Retina (tissue), 1 donor: Measurements from ENCODE around the gene HS3ST6.

Experiments used
- DNase-seq: peaks from one replicate; pipeline ENCODE4 v3.0.0-alpha.2; 2016

HS3ST6 gene

DNA sequence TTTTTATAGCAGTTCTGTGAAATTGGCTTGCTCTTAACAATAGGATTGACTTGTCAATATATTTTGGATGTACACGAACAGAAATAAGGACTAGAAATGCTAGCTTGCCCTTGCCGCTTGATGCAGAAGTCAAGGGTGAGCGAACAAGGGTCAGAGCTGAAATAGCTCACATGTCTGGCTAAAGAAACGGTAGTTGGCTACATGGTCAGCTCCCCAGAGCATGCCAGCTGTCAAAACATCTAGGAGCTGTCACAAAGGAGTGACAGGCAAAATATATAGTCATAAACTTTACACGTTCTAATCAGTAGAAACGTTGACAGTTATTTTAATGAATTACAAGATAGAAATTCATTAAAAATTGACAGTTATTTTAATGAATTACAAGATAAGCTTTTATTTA, 43.4 kb downstream of the HS3ST6 start:
- no peak for DNase-seq

DNA sequence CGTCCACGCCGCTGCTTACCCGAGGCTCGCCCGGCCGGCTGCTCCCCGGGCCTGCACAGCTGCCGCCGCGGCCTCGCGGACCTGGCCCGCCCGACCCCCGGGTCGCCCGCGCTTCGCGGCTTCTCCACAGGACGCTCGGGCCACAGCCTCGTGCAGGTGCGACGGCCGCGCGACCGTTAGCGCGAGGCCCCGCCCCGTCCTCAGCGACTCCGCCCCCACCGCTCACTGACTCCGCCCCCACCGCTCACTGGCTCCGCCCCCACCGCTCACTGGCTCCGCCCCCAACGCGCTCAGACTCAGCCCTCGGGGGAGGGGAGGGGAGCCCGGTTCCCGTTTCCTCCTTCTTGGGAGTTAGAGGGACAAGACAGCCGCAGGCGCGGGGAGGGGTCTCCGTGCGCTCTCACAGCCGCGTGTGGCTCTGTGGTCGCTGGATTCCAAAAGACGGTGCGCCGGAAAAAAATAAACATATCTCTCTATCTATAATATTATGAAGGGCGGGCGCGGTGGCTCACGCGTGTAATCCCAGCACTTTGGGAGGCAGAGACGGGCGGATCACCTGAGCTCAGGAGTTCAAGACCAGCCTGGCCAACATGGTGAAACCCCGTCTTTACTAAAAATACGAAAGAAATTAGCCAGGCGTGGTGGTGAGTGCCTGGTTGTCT, 46.1 kb downstream of the HS3ST6 start, which contains the start of gene MEIOB:
Gene MEIOB, minus strand, starts transcription at position 191 of the 662 bp plus-strand sequence. CDS start 3,989 bp downstream, outside the sequence.
- DNase-seq = peak; percentile 55

GRCh38 chr16:1870365-1871082, 47.7 kb downstream of the HS3ST6 start:
- no peak for DNase-seq

DNA sequence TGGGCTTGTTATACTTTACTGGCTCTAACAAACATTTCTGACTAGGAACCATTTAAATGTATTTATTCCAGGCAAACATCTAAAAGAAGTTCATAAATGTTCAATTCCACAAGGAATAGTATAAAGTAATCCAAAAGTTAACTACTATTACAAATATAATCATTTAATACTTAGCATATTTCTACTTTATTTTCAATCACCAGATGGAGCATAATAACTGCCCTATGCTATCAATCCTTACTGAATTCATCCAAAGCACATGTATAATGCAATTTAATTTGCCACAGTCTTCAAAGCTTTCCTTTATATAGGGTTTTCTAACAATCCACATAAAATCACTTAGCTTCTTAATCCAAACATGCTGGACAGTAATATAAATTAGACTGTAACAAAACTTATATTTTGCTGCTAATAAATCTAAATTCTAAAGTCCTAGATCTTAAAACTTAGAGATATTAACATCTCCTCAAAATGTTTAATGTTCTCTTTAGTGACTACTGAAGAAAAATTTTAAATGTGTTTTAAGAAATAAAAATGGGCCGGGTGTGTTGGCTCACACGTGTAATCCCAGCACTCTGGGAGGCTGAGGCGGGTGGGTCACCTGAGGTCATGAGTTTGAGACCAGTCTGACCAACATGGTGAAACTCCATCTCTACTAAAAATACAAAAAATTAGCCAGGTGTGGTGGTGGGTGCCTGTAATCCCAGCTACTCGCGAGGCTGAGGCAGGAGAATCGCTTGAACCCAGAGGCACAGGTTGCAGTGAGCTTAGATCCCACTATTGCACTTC, 52.1 kb downstream of the HS3ST6 start:
- no peak for DNase-seq

DNA sequence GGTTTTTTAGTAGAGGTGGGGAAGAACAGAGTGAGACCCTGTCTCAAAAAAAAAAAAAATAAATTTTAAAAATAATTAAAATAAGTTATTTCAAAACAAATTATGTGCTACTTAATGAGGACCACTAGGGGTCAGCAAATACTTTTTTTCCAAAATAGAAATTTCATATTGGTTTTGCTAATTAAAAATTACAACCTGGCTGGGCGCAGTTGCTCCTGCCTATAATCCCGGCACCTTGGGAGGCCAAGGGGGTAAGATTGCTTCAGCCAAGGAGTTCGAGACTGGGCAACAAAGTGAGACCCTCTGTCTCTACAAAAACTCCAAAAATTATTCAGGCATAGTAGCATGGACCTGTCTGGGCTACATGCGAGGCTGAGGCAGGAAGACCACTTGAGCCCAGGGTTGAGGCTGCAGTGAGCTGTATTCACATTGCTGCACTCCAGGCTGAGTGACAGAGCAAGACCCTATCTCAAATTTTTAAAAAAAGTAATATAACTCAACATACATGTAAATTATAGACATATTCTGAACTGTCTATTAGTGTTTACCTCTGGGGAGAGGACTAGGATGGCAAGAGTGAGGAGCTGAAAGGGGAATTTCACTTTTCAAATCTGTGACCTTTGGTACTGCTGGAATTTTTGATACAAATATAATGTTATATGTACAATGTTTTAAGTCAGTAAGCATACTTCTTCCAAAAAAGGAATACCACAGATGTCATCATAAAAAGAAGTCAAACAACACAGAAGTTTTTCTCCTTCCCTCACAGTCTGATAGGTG, 54.3 kb downstream of the HS3ST6 start:
- DNase-seq = peak; percentile 61

DNA sequence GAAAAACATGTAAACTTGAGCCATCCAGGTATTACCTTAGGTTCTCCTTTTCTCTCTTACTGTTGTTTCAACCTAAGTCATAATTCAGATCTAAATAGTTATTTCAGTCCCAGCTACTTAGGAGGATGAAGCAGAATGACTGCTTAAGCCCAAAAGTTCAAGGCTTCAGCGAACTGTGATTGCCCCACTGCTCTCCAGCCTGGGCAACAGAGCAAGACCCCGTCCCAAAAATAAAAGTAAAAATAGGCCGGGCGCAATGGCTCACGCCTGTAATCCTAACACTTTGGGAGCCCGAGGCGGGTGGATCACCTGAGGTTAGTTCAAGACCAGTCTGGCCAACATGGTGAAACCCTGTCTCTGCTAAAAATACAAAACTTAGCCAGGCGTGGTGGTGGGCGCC, 55.8 kb downstream of the HS3ST6 start:
- no peak for DNase-seq

GRCh38 chr16:1861730-1862129, 56.5 kb downstream of the HS3ST6 start:
- DNase-seq = no peak
